Subcutaneous adipose tissue (tissue), 4 donors: Measurements from ENCODE around the gene LAD1. TPM values are rescaled to one million over a fixed set of nuclear protein-coding genes. Genes with fewer than 3 reads are reported as not detected.

ENCODE experiments used
- CTCF ChIP-seq: fragments of 450-650 bp; IDR thresholded peaks from one replicate; pipeline ENCODE4 v1.5.1; 2016; ENCODE audit warnings: low read depth, mild to moderate bottlenecking, control low read depth, antibody characterized with exemption, moderate library complexity
- total RNA-seq, 4 donors: library from RNA; depleted of rRNA; stranded (reverse); fragments of >200 nt; gene quantifications; one replicate each; pipeline ENCODE4 v1.1.0, GENCODE V29; 2016

The LAD1 gene
- total RNA-seq, 4 donors from 2014 or later: 0.75 TPM; not detected in 3

GRCh38 chr1:201379733-201380242 lies 19.3 kb downstream of the LAD1 start:
- no peak for TF ChIP-seq CTCF

GRCh38 chr1:201378804-201379203 lies 20.3 kb downstream of the LAD1 start:
- TF ChIP-seq CTCF: no peak

GRCh38 chr1:201377611-201378092 lies 21.5 kb downstream of the LAD1 start, which contains the start of gene TNNT2:
TNNT2 (minus strand) TSS chr1:201377680; CDS start chr1:201373254, 4,426 bp downstream.
- TF ChIP-seq CTCF: no peak

GRCh38 chr1:201376464-201377374 lies 22.4 kb downstream of the LAD1 start:
- no peak for TF ChIP-seq CTCF

- no peak for TF ChIP-seq CTCF
These were observed 23.0 kb downstream of the LAD1 start for GRCh38 chr1:201376107-201376463.

GRCh38 chr1:201375169-201375568 lies 24.0 kb downstream of the LAD1 start:
- TF ChIP-seq CTCF: no peak

- no peak for TF ChIP-seq CTCF
These were observed 24.8 kb downstream of the LAD1 start for GRCh38 chr1:201374364-201374763.
